CD4-positive, alpha-beta T cell treated with Interleukin-10 for 1 hour (primary cell): ENCODE data around the gene CDH23.
"Not testable (repeated sequence)": the region's sequence is repeated elsewhere in the genome, so short reads cannot be mapped to it uniquely, and the experiment has no call there.

Experiments
- DNase-seq: peaks from one replicate; pipeline ENCODE4 v3.0.0-alpha.2; 2020

The CDH23 gene

DNA sequence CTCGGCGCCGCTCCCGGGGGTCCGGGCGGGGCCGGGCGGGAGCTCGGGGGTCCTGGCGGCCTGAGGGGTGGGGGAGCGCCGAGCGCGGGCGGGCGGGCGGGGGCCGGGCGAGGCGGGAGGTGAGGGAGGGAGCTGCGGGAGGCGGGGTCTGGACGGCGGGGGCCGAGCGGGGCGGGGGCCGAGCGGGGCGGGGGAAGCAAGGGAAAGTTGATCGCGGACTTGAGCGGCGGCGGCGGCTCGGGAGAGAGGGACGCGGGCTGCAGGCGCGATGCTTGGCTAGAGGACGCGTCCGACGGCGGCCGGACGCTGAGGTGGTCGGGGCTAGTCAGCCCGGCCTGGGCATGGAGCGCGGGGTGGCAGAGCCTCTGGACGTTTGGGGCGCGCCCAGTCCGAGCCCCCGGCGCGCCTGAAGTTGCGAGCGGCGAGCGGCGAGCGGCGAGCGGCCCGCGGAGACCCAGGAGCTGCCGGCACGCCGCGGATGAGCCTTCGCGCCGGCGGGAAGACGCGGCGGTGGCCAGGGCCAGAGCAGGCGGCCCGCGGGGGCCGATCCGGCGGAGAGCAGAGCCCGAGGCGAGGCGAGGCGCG is at the start of gene CDH23:
CDH23 (plus strand) TSS at position 210 of the 585 bp plus-strand sequence. CDS start 42,912 bp downstream, outside the sequence.
- no peak for DNase-seq

DNA sequence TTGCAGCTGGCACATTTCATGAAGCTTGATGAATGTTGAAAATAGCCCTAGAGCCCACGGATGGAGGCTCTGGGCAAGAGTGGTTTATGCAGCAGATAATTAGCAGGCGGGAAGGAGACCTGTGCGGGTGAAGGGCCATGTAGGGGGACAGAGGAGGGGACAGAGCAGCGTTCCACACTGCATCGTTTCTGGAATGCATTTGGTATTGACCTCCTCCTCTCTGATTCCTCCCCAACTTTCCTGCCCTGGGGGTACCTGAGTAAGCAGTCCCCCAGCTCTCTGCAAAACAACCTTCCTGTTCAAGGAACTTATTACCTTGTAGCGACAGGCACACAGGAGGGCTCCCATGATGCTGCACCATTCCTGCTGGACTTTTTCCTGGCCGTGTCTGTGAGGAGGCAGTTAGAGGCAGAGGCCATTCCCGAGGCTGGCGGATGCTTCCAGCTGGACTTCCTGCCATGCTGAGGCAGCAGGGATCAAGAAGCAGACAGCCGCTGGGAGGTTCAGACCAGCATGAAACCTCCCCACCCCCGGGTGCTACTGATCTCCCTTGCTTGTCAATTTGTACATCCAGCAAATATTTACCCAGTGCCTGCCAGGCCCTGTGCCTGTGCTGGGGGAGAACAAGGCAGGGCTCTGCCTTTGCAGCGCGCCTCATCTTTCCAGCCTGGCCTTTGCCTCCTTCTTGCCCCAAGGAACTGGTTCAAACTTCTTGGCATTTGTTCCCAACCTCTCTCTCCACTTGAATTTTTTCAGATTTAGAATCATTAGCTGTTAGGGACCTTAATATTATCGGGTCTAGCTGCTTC is 48.9 kb upstream of the CDH23 start:
- no peak for DNase-seq

DNA sequence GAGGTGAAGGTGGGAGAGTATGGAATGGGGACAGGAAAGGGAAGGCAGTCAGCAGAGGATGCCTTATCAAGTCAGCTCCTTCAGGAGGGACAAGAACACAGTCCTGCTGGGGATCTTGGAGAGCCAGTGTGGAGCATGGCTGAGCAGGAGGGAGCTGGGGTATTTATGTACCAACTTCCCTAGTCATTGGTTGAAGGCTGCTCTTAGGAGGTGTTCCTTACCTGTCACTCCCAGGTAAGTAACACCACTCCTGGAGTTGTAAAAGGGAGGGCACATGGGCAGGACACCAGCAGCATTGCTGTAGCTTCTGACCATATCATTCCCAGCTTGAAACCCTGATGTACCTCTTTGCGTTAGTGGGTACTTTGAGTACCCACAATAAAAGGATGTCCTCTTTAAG is 47.9 kb upstream of the CDH23 start:
- no peak for DNase-seq

DNA sequence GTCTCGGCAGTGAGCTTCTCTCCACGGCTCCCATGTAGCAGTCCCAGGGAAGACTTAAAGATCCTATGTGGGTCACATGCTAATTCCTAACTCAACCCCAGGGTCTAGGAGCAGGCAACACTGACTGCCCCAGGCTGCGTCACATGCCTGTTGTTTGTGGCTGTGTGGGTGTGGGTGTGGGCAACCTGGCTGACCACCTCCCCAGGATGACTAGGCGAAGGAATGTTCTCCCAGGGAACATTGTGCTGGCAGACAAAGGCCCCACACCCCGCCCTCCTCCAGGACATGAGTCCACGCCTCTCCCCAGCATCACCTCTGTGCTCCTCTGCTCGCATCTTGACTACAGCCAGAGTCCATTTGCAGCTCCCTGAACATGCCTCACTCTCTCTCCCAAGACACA is 47.3 kb upstream of the CDH23 start:
- no peak for DNase-seq

DNA sequence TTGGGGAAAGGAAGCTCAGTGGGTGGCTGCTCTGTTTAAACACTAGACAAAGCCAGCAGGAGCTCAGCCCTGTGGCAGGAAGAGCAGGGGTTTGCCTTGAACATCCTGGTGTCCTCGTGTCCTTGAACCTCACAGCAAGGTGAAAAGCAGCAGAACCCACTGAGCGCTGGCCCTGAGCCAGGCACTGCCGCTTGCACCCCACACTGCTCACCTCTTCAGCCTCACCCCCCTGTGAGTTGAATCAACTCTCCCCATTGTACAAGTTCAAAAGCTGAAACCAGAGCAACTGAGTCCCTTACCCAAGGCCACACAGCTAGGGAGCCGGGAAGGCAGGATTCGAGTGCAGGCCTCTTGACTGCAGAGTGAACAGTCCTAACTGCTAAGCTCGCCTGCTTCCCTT is 45.6 kb upstream of the CDH23 start:
- no peak for DNase-seq

DNA sequence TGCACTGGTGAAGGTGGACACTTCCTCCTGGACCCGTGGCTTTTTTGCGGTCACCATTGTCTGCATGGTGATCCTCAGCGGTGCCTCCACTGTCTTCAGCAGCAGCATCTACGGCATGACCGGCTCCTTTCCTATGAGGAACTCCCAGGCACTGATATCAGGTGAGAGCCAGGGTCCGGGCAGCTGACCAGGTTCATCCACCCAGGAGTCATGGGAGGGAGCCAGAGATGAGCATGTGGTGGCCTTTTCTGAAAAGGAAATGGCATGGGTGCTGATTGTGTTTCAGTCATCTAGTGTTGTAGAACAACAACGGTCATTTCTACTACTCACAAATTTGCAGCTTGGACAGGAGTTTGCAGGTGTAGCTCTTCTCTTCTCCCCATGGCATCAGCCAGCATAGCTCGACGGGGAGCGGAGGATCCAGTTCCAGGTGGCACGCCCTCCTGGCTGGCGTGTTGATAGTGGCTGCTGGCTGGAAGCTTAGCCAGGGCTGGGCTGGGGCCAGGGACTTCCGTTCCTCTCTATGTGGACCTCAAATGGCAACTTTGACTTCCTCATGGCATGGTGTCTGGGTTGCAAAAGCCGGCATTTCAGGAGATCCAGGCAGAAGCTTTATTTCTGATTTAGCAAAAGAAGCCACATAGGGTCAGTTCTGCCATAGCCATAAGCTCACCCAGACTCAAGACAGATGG is 44.9 kb upstream of the CDH23 start:
- DNase-seq: no peak

DNA sequence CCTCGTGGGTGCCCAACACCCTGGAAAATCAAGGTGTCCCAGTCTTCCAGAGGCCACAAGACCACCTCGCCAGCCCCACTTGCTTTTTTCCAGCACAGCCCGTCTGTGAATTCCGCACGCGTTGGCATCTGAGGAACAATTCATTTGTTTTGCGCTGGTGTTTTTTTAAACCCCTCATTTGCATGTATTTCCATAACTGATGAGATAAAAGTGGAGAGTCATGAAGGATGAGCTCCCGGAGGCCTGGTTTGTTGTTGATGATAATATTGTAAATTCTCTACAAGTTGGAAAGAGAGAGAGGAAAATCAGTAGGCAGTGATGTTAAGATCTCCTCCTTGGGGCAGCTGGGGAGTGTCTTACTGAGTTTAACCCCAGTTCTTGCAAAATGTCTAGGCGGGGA is 43.1 kb upstream of the CDH23 start:
- DNase-seq: no peak

DNA sequence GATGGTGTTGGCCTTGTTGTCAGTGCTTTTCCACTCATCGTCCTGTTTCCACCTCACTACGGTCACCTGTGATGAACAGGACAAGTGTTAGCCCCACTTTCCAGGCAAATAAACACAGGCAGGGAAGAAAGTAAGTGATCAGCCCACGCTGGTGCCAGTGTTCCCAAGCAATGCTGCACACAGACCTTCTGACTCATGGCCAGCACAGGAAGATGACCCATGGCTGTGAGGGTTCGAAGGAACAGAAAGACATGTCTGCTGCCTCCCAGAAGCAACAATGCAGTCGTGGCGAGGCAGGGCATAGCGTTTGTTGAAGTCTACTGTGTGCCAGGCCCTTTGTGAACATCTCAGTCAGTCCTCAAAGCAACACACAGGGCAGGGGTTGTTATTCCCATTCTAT is 41.9 kb upstream of the CDH23 start:
- DNase-seq: no peak

DNA sequence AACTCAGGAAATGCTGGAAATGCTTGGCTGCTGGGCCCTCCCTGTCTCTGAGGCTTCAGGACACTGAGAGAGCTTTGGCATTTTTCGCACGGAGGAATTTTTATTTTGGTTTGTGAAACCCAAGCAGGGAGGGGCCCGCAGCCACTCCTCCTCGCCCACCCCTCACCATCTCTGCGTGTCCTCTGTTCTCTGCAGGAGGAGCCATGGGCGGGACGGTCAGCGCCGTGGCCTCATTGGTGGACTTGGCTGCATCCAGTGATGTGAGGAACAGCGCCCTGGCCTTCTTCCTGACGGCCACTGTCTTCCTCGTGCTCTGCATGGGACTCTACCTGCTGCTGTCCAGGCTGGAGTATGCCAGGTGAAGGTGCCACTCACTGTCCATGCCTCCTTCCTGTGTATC is 40.8 kb upstream of the CDH23 start:
- no peak for DNase-seq

DNA sequence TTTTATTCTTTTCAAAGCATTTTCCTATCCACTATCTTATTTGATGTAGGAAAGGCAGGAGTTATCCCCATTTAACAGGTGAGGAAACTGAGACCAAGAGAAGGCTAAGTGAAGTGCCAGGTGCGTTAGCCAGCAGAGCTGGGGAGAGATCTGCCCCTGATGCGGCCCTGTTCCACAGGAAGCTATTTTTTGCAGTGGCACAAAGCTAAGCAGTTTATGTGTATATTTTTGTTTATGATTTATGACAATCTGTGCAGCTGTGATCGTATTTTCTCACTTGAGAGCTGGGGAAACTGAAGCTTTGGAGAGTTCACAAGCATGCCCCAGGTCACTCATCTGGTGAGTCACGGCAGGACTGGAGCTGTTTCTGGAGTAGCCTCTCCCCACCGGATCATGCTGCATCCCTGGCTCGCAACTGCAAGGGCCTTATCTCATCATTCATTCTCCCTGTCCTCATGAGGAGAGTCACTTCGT is 38.9 kb upstream of the CDH23 start:
- no peak for DNase-seq

DNA sequence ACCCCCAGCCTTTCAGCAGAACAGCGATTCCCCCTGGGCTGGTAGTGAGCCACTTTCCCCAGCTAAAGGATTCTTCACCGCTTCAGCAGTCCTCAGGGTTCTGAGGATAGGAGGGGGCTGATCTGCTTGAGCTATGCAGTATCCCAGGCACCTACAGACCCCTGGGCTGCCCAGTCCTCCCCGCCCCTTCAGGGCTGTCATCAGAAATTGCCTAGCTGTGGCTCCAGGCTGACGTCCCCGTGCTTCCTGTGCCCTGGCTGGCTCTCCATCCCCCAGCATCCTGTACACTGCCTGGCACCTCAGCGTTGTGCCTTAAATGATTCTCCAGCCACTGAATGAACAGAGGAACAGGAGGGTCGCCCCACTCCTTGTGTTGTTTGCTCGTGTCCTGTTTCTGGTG is 38.4 kb upstream of the CDH23 start:
- no peak for DNase-seq

DNA sequence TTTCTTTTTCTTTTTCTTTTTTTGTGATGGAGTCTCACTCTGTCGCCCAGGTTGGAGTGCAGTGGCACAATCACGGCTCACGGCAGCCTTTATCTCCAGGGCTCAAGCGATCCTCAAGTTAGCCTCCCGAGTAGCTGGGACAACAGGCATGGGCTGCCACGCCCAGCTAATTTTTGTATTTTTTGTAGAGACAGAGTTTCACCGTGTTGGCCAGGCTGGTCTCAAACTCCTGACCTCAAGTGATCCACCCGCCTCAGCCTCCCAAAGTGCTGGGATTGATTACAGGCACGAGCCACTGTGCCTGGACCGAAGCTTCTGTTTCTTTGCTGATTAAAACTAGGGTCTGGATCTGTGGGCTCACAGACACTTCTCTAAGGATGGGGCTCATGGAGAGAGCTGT is 37.8 kb upstream of the CDH23 start:
- not testable (repeated sequence) for DNase-seq

DNA sequence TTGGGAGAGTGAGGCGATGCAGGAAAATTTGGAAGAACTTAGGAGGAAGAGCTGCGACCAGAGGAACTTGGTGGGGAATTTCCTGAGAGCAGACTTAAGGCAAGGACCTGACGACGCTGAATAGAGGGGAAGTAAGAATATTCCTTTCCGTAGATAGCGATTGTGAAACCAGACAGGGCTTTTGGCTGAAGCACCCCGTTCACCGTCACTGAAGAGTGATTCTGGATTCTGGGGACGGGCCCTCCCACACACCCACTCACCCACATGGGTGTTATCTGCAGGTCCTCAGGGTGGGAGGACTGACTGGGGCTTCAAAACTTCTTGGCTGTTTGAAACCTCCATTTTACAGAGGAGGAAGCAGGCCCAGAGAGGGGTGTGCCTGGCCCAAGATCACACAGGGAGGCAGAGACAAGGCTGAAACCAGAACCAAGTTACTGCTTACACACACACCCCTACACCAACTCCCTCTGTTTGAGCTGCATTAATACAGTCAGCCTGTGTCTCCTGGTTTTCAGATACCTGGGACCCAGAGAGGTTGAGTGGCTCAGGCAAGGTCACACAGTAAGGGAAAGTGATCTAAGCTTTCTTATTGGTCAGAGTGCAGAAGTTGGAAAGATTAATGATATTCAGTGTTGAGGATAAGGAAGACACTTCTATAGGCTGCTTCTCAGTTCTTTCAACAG is 37.2 kb upstream of the CDH23 start:
- DNase-seq: no peak

DNA sequence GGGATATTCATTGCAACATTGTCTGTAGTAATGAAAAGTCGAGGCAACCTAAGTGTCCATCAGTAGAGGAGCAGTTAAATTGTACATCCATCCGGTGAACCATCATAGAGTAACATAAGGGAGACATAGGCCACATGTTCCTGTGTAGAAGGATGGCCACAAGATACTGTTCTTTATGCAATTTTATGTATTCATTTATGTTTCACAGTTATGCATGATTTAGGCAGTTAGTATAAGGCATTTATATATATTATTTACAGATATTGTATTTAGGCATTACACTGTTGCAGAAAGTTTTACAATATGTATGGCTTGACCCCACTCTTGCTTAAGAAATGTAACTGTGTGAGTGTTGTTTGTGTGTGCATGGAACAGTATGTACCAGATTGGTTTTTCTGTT is 36.0 kb upstream of the CDH23 start:
- DNase-seq: no peak

DNA sequence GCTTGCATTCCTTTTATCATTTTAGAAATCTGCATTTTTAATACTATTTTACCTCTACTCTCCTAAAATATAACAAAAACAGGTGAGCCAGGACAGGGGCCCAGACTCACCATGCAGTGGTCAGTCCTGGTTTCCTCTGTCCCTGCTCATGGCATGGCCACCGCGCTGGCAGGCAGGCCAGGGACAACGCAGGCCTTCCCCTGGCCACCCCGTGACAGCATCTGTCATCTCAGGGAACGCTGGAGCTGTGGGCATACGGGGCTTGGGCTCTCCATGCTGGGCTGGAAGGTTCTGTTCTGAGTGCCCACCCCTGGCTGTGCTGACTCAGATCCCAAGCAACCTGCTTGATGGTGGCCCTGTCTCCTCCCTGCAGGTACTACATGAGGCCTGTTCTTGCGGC is 35.1 kb upstream of the CDH23 start:
- DNase-seq: no peak

DNA sequence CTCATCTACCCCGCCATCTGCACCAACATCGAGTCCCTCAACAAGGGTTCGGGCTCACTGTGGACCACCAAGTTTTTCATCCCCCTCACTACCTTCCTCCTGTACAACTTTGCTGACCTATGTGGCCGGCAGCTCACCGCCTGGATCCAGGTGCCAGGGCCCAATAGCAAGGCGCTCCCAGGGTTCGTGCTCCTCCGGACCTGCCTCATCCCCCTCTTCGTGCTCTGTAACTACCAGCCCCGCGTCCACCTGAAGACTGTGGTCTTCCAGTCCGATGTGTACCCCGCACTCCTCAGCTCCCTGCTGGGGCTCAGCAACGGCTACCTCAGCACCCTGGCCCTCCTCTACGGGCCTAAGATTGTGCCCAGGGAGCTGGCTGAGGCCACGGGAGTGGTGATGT is 34.6 kb upstream of the CDH23 start:
- DNase-seq: no peak

DNA sequence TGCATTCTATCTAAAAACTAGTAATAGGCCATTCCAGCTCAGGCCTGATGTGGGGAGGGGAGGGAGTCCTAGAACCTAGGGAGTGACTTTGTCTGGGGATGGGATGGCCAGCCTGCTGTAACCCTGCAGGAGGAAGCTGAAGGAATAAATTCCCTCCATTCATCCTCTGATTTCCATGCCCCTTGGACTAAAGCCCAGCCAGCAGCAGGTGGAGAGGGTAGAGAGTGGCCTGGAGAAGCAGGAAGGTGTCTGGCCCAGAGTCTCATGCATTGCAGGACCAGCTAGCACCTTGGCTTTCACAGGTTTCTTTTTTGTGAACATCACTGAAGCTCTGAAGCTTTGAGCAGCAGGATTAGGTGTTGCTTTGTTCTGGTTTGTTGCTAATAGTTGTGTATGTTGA is 32.8 kb upstream of the CDH23 start:
- no peak for DNase-seq

DNA sequence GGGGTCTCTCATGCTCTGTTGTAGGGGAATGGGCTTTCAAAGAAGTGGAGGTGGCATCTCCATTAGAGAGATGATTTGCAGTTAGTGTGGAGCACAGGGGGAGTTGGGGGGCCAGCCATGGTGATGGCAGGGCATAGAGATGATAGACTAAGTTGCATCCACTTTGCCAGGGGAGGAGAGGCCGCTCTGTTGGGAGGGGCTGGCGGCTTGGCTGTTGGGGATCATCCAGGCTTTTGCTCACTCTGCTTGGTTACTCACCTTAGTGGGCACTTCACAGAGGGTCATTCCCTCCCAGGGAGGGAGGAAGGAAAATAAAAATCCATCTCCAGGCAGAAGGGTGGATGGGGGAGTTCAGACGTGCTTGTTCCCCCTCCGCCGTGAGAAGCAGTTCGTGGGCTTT is 31.4 kb upstream of the CDH23 start:
- DNase-seq: no peak

DNA sequence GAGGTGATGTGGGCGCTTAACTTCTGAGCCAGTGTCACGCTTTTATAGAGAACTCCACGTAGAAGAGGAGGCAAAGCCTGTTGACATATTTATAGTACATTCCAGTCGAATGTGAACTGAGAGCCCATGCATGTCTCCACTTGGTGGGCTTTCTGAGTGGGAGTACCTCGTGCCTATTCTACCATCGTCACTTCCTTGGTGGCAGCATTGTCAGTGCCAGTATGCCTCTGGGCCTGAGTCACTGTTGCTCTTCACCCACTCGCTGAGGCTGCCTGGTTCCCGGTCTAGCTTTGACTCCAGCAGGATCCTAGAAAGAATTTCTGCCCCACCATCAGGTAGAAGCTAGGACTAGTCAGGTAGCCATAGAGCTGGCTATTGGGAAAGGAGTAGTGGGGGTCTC is 30.0 kb upstream of the CDH23 start:
- DNase-seq: no peak

DNA sequence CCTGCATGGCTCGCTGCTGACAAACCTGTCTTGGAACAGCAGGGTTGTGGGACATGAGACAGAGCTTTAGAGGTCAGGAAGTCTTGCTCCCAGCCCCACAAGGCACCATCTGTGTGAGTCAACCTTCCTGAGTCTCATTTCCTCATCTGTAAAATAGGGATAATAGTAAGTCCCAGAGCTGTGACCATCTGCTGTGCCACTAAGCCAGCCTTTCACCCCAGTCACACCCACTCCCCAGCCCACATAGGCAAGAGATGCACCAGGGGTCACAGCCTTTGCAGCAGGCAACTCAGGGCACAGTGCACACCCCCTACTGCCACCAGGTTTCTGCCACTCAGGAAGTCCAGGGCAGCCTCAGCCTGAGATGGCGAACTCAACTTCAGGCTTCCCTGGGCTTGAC is 29.4 kb upstream of the CDH23 start:
- no peak for DNase-seq

DNA sequence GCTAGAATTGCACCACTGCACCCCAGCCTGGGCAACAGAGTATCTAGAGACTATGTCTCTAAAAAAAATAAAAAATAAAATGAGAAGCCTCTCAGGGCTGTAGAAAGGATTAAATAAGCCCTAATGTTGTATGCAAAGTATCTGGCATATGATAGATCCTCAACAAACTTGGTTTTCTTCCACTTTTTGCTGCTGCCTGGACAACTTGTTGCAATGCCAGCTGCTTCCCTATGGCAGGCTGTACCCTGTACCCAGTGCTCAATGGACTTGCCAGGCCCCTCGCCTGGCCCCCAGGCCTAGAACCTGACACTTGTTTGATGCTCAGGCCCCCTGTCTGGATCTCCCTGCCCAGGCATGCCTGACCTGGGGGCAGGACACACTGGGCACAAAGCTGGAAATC is 28.5 kb upstream of the CDH23 start:
- DNase-seq: no peak

DNA sequence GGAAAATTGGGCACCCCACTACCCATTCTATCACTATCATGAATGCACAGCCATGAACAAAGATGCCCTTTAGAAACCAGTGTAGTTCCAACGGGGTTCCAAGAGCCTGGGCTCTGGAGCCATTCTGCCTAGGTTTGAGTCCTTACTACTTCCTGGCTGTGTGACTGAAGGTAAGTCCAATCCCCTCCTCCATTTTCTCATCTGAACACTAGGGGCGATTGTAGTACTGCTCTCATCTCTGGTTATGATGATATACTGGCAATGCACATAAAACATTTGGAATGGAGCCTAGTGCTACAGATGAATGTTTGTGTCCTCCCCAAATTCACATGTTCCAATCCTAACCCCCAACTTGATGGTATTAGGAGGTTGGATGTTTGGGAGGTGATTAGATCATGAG is 28.1 kb upstream of the CDH23 start:
- DNase-seq: no peak

DNA sequence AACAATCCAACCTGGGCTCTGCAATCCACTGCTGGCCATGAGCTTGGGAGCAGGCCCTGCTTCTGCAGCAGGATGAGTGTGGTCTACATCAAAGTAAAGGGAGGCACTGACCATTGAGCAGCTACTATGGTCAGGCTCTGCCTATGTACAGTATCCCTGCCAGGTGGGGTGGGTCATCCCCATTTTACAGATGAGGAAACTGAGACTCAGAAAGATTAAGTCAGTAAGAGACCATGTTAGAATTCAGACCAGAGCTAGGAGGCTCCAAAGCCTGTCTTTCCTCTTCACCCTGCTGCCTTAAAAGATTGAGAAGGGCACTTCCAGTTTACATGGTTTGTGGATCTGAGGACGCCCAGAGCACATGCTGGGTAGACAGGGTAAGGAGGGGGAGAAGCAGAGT is 27.1 kb upstream of the CDH23 start:
- DNase-seq: no peak

DNA sequence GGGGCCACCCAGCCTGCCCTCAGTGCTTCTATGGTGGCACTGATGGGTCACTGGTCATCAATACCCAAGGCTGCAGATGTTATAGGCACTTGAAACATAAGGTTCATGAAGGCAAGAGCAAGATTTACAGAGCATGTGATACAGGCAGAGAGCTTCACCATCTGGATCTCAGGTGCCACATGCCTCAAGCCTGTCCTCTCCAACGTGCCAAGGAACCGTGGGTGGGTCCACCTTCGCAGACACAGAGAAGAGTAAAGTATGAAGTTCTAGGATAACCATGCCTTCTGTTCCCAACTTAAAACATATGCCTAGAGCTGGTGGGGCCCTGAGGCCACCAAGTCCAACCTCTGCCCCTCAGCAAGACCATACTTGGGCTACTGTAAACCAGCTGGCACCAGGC is 26.7 kb upstream of the CDH23 start:
- DNase-seq: no peak
